GM23338 (cell line): ENCODE results near the gene COLEC12. TPM values are rescaled to one million over a fixed set of nuclear protein-coding genes. Genes with fewer than 3 reads are reported as not detected.

Experiments
- ATAC-seq: fragments of 200-7000 bp; cut with Tn5 transposase; 3 replicates; pipeline ENCODE4 v1.9.1; 2020
- DNase-seq: peaks from one replicate; pipeline ENCODE4 v3.0.0-alpha.2; 2015; ENCODE audit warnings: low spot score
- H2AFZ ChIP-seq: fragments of 200-600 bp; sonication (generic); 2 replicates; pipeline ENCODE4 v1.8.0; 2016; ENCODE audit warnings: antibody characterized with exemption, mild to moderate bottlenecking, moderate library complexity
- H3F3A ChIP-seq: fragments of 200-600 bp; sonication (generic); replicated peaks from 2 replicates; pipeline ENCODE4 v1.8.0; 2017; ENCODE audit warnings: antibody characterized with exemption, mixed run types, low read depth
- H3K27ac ChIP-seq: fragments of 200-600 bp; sonication (generic); 2 replicates; pipeline ENCODE4 v1.6.1; 2016; ENCODE audit warnings: low read depth
- H3K27me3 ChIP-seq: fragments of 200-600 bp; sonication (generic); 2 replicates; pipeline ENCODE4 v1.8.0; 2016; ENCODE audit warnings: mild to moderate bottlenecking, mixed run types, moderate library complexity; ENCODE audit not compliant: insufficient read depth
- H3K36me3 ChIP-seq: fragments of 200-600 bp; sonication (generic); 2 replicates; pipeline ENCODE4 v1.8.0; 2016; ENCODE audit warnings: mild to moderate bottlenecking; ENCODE audit not compliant: insufficient read depth
- H3K4me1 ChIP-seq: fragments of 200-600 bp; sonication (generic); 2 replicates; pipeline ENCODE4 v1.8.0; 2016; ENCODE audit warnings: mild to moderate bottlenecking, moderate library complexity; ENCODE audit not compliant: insufficient read depth
- H3K4me2 ChIP-seq: fragments of 200-600 bp; sonication (generic); 2 replicates; pipeline ENCODE4 v1.7.1; 2017; ENCODE audit warnings: mixed run types
- H3K4me3 ChIP-seq: fragments of 200-600 bp; sonication (generic); 2 replicates; pipeline ENCODE4 v1.6.1; 2016; ENCODE audit warnings: mixed run types
- H3K79me2 ChIP-seq: fragments of 200-600 bp; sonication (generic); replicated peaks from 2 replicates; pipeline ENCODE4 v1.8.0; 2017; ENCODE audit warnings: mild to moderate bottlenecking; ENCODE audit not compliant: insufficient read depth
- H3K9me2 ChIP-seq: fragments of 200-600 bp; sonication (generic); 2 replicates; pipeline ENCODE4 v1.8.0; 2017; ENCODE audit not compliant: insufficient read depth
- H4K20me1 ChIP-seq: fragments of 200-600 bp; sonication (generic); replicated peaks from 2 replicates; pipeline ENCODE4 v1.8.0; 2017; ENCODE audit warnings: mild to moderate bottlenecking; ENCODE audit not compliant: insufficient read depth
- H3K27ac Mint-ChIP-seq: 2 replicates; pipeline ENCODE4 v1.8.0; 2020; ENCODE audit warnings: inconsistent platforms, mild to moderate bottlenecking, moderate library complexity, mixed read lengths
- H3K27me3 Mint-ChIP-seq: 3 replicates; pipeline ENCODE4 v1.8.0; 2022; ENCODE audit warnings: low read depth, mild to moderate bottlenecking, moderate library complexity, mixed read lengths, inconsistent platforms; ENCODE audit not compliant: insufficient read depth, poor library complexity
- H3K36me3 Mint-ChIP-seq: 3 replicates; pipeline ENCODE4 v1.8.0; 2021; ENCODE audit warnings: low read depth, mild to moderate bottlenecking, inconsistent platforms, moderate library complexity, mixed read lengths
- H3K4me1 Mint-ChIP-seq: 3 replicates; pipeline ENCODE4 v1.8.0; 2020; ENCODE audit warnings: mild to moderate bottlenecking, inconsistent platforms, mixed read lengths
- H3K4me3 Mint-ChIP-seq: 3 replicates; pipeline ENCODE4 v1.8.0; 2021; ENCODE audit warnings: moderate library complexity, mild to moderate bottlenecking, inconsistent platforms, mixed read lengths
- H3K9me3 Mint-ChIP-seq: 3 replicates; pipeline ENCODE4 v1.8.0; 2020; ENCODE audit warnings: moderate library complexity, mild to moderate bottlenecking, inconsistent platforms, mixed read lengths
- CREB1 ChIP-seq: fragments of 250-450 bp; sonication (Bioruptor Pico); IDR thresholded peaks from 2 replicates; pipeline ENCODE4 v1.5.0; 2020; ENCODE audit warnings: low read depth, mild to moderate bottlenecking, moderate library complexity
- CTCF ChIP-seq, 2 experiments: fragments of 200-600 bp in 1 of 2; sonication (generic) in 1 of 2; conservative IDR thresholded peaks; 2 replicates each; pipeline versions ENCODE4 v1.5.1 to v1.6.1; 2016 to 2017; ENCODE audit warnings: antibody characterized with exemption in 2 of 2, low read depth in 2 of 2, mild to moderate bottlenecking in 2 of 2, moderate library complexity in 1 of 2
- EZH2 ChIP-seq: fragments of 200-600 bp; sonication (generic); IDR thresholded peaks from one replicate; pipeline ENCODE4 v1.8.0; 2017; ENCODE audit warnings: antibody characterized with exemption, mild to moderate bottlenecking, low read depth; ENCODE audit not compliant: unreplicated experiment
- JUNB ChIP-seq: IDR thresholded peaks from one replicate; pipeline ENCODE4 v1.6.1; 2016; ENCODE audit warnings: antibody characterized with exemption; ENCODE audit not compliant: unreplicated experiment
- NANOG ChIP-seq: IDR thresholded peaks from 2 replicates; pipeline ENCODE4 v1.6.1; 2016; ENCODE audit warnings: antibody characterized with exemption, borderline replicate concordance
- REST ChIP-seq: IDR thresholded peaks from one replicate; pipeline ENCODE4 v1.6.1; 2018; ENCODE audit warnings: antibody characterized with exemption; ENCODE audit not compliant: unreplicated experiment
- ZNF331 ChIP-seq: fragments of 250-450 bp; sonication (Bioruptor Pico); IDR thresholded peaks from 2 replicates; pipeline ENCODE4 v1.5.0; 2020; ENCODE audit warnings: low read depth, mild to moderate bottlenecking, moderate library complexity
- polyA plus RNA-seq: library from polyadenylated mRNA; unstranded; fragments of >200 nt; fragmentation: Nextera tagmentation; extraction: Ambion mirVana; gene quantifications from 2 replicates; pipeline ENCODE4 v1.2.1, GENCODE V29; 2016
- total RNA-seq: library from RNA; depleted of rRNA; stranded (reverse); fragments of >200 nt; shearing (Covaris generic); gene quantifications from 2 replicates; pipeline ENCODE4 v1.2.3, GENCODE V29; 2014

Gene COLEC12
- total and polyA plus RNA-seq, 2 experiments from 2014 or later: 1.1 to 3.2 TPM

GRCh38 chr18:378079-378478 lies 122.4 kb downstream of the COLEC12 start:
- ATAC-seq: no peak

GRCh38 chr18:377088-377487 lies 123.4 kb downstream of the COLEC12 start:
- Histone ChIP-seq H3K9me2 (no peaks in the 10 kb centered on the region), H4K20me1 (no peaks in the 10 kb centered on the region), H3F3A (no peaks in the 10 kb centered on the region), H3K4me1 (no peaks in the 10 kb centered on the region; the same call in 1 of the 2 replicates), H3K4me2 (0 out of 2 replicates have a peak overlapping the region, but pooled peaks have one; percentile 27), H3K36me3 (no peaks in the 10 kb centered on the region), H3K4me3 (no peak overlapping the region), H3K27me3 (no peaks in the 10 kb centered on the region), H2AFZ (peak overlapping the region; percentile 91), H3K27ac (no peak overlapping the region), H3K79me2 (no peaks in the 10 kb centered on the region)
- H3K4me3 Mint-ChIP-seq: no peak overlapping the region
- peaks cover 11% of the 10 kb centered on the region for H3K4me1 Mint-ChIP-seq
- H3K27ac Mint-ChIP-seq: no peak overlapping the region
- peaks cover 2% of the 10 kb centered on the region; the same call in 1 of the 3 replicates for H3K9me3 Mint-ChIP-seq
- no peaks in the 10 kb centered on the region for H3K36me3 Mint-ChIP-seq
- H3K27me3 Mint-ChIP-seq: peaks cover 2% of the 10 kb centered on the region
- DNase-seq: peak; percentile 47
- ATAC-seq: peak; percentile 93
- TF ChIP-seq NANOG: no peak

More at GRCh38 chr18:378079-378478, 122.4 kb downstream of the COLEC12 start:
- no peaks in the 10 kb centered on the region for H3K79me2 ChIP-seq
- peaks cover 2% of the 10 kb centered on the region; the same call in 1 of the 3 replicates for H3K9me3 Mint-ChIP-seq
- no peaks in the 10 kb centered on the region for H3K9me2 ChIP-seq
- TF ChIP-seq ZNF331 (CRISPR knock-in tag): no peak
- TF ChIP-seq CREB1 (CRISPR knock-in tag): no peak
- no peak for TF ChIP-seq JUNB
- no peak for TF ChIP-seq REST
- no peak for TF ChIP-seq NANOG
- no peaks in the 10 kb centered on the region for H4K20me1 ChIP-seq
- no peaks in the 10 kb centered on the region for H3K27me3 ChIP-seq
- H2AFZ ChIP-seq: no peak overlapping the region
- no peak overlapping the region for H3K4me3 ChIP-seq
- no peaks in the 10 kb centered on the region for H3F3A ChIP-seq
- H3K36me3 ChIP-seq: no peaks in the 10 kb centered on the region
- no peak overlapping the region for H3K27ac ChIP-seq
- peaks cover 11% of the 10 kb centered on the region for H3K4me1 Mint-ChIP-seq
- no peak overlapping the region for H3K27ac Mint-ChIP-seq
- H3K4me2 ChIP-seq: no peak overlapping the region
- H3K4me3 Mint-ChIP-seq: no peak overlapping the region
- H3K4me1 ChIP-seq: no peaks in the 10 kb centered on the region; the same call in 1 of the 2 replicates
- no peaks in the 10 kb centered on the region for H3K36me3 Mint-ChIP-seq
- peaks cover 2% of the 10 kb centered on the region for H3K27me3 Mint-ChIP-seq
- DNase-seq: no peak

- ATAC-seq (no peak), DNase-seq (no peak)
- Histone ChIP-seq H3F3A (no peaks in the 10 kb centered on the region), H3K4me1 (no peaks in the 10 kb centered on the region; the same call in 1 of the 2 replicates), H3K27me3 (no peaks in the 10 kb centered on the region), H3K4me3 (no peak overlapping the region), H3K36me3 (no peaks in the 10 kb centered on the region), H4K20me1 (no peaks in the 10 kb centered on the region), H3K4me2 (no peak overlapping the region), H3K79me2 (no peaks in the 10 kb centered on the region), H2AFZ (peak overlapping the region; percentile 91; the same call in 1 of the 2 replicates), H3K9me2 (no peaks in the 10 kb centered on the region), H3K27ac (no peak overlapping the region)
- H3K36me3 Mint-ChIP-seq: no peaks in the 10 kb centered on the region
- H3K9me3 Mint-ChIP-seq: peaks cover 2% of the 10 kb centered on the region; the same call in 1 of the 3 replicates
- H3K27ac Mint-ChIP-seq: no peak overlapping the region
- peaks cover 11% of the 10 kb centered on the region for H3K4me1 Mint-ChIP-seq
- peaks cover 2% of the 10 kb centered on the region for H3K27me3 Mint-ChIP-seq
- H3K4me3 Mint-ChIP-seq: no peak overlapping the region
- TF ChIP-seq JUNB (no peak), NANOG (no peak), CTCF (conservative IDR thresholded peaks at IDR 0.05; ENCODE audit: low read depth in 2 of 2) (no peak), EZH2 (no peak)
These were observed 124.2 kb downstream of the COLEC12 start for GRCh38 chr18:376311-376710.
